NCI-H1105 (cell line): ENCODE data around the gene ANP32E.

Source experiments
- DNase-seq: peaks from one replicate; lab custom pipeline; 2025; lab: John Stamatoyannopoulos, UW

The ANP32E gene

DNA sequence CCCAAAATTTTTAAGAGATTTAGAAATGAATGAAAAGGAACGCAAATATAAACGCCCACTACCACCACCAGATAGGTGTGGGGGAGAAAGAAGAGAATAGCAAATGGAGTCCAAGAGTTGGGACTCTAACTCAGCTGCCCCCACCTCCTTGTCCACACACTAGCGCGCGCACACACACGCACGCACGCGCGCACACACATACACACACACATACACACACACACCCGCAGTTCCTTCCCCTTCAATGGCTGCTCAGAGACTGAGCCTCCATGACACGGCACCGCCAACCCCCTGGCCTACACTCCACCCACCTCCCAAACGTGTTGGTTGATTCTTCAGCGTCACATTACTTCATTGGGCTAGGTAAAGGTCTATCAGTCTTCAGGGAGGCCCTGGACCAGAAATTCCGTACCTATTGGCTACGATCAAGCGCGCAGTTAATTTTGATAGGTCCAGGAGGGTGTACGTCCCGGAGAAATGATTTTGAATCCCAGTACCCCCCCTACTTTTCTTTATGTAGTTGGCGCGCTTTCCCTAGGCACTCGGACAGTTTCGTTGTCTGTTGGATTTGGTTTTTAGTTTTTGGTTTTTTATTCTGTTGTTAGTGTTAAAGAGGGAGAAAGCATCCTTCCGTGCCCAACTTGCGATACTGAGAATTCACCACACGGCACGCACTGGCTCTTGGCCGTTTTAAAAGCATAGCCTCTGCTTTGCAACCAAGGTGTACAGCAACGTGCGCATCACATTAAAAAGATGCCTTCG is at the start of gene ANP32E:
Gene ANP32E, minus strand, starts transcription at position 261 of the 762 bp plus-strand sequence. CDS start 326 bp downstream, outside the sequence.
- peak; percentile 99 for DNase-seq

DNA sequence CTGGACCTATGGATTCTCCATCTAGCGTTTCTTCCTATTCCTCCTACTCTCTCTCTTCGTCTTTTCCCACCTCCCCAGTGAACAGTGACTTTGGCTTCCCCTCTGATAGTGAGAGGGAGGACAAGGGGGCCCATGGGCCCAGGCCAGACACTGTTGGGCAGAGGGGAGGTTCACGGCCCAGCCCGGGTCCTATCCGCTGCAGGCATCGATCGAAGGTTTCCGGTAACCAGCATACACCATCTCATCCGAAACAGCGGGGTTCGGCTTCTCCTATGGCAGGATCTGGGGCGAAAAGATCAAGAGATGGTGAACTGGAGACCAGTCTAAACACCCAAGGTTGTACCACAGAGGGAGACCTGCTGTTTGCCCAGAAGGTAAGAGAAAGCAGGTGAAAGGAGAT is 47.3 kb upstream of the ANP32E start:
- no peak for DNase-seq

DNA sequence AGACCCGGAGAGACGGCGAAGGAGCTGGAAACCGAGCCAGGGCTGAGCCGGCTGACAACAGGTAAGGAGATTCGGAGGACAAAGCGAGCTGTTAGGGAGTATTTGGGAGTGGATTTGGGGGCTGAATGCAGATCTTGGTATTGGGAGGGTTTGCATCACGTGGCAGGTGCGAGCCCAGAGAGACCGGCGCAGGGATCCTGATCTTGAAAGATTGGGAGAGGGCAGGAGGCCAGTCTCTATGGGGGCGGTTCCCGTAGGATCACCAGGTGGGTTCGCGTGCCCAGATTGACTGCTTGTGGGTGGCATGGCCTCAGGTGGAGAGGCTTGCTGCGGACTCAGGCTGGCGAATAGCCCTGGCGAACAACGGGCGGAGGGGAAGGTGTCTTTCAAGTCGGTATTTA is 46.6 kb upstream of the ANP32E start:
- peak; percentile 90 for DNase-seq

DNA sequence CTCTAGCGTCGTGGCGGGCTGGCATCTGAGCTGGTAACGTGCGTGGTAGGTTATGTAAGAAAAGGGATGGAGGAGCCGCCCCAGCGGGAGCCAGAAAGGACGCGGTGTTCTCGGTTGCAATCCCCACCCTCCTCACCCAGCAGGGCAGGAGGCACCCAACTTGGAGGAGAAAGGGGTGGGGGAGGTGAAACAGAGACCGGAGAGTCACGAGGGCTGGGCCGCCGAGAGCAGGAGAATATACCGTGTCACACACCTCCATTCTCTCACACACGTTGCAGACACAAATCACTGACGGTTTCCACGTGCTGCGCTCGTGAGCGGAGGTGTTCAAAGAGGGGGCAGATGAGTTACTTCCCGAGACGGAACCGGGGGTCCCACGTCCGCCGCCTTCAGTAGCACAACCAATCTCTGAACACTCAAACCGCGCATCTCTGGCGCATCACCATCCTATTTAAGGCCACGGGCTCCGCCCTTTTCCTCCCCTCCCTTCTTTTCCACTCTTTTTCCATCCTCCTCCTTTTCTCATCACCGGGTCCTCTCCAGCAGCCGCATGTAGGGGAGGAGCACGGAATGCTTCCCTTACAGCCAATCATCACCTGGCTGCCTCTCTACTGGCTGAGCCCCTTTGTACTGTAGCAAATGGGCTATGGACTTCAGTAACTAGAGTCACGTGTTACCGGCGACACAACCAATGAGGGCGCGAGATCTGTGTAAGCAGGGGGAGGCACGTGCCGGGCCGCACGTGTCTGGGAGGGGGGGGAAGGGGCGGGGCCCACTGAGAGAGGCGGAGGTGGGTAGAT is 46.0 kb upstream of the ANP32E start, which contains the start of gene CIART:
Gene CIART, plus strand, starts transcription at position 797 of the 800 bp plus-strand sequence. CDS start 714 bp downstream, outside the sequence.
- DNase-seq = peak; percentile 98

DNA sequence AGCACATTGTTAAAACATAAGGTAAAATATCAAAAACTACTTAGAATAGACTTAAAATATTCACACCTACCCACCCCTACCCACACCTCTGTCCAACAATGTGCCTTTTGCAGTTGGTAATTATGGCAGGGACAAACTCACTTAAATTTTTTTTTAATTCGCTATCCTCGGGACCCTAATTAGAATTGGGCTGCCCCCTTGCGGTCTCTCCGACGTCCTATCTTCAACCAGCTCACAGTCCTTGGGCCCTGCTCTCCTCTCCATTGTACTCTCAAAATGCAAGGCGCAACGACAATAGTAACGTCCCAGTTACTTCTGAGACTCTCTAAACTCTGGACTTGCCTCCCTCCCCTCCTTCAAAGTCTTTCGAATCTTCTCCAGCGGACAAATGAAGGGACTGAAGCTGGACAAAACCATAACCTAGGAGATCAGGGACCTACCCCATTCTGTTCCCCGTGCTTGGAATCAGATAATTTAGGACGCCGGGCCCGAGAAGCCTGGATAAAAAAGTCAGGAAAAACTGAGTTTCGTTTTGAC is 45.4 kb upstream of the ANP32E start:
- DNase-seq = peak; percentile 49

DNA sequence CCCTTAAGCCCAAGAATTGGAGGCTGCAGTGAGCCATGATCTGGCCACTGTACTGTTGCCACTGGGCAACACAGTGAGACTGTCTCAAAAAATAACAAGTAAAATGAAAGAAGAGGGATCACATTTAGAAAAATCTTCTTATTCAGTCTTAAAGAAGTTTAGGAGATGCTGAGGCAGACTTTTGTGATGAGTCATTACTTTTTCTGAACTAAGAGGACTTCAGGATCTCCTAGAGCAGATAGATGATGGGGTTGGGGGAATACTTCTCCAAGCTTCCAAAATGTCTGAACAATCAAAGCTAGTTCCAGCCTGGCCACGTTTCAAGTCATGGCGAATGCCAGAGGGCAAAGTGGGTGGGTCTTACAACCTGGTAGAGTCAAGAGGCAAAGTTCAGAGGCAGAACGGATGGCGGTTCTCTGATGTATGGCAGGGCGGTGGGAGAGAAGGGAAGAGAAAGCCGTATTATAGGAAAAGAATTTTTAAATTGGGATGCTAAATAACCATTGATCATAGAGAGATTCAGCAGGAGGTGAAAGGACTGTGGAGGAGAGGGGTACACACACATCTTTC is 44.3 kb upstream of the ANP32E start:
- no peak for DNase-seq

DNA sequence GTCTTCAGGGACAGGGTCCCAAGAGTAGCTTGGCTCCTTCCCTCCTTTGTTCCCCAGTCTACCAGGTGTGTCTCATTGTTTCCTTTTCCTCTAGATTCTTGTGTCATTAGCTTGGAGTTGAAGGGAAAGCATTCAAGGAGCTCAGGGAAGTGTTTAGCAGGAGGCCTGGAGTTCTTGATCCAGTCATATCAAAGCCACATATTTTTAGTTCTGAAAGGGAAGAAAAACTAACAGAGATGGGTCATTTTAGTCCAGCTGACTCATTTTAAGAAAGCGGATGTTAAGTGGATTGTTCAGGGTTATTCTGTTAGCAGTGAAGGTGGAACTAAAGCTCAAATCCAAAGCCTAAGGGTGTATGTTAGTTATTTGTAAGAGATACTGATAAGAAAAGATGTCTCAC is 37.4 kb upstream of the ANP32E start:
- no peak for DNase-seq

DNA sequence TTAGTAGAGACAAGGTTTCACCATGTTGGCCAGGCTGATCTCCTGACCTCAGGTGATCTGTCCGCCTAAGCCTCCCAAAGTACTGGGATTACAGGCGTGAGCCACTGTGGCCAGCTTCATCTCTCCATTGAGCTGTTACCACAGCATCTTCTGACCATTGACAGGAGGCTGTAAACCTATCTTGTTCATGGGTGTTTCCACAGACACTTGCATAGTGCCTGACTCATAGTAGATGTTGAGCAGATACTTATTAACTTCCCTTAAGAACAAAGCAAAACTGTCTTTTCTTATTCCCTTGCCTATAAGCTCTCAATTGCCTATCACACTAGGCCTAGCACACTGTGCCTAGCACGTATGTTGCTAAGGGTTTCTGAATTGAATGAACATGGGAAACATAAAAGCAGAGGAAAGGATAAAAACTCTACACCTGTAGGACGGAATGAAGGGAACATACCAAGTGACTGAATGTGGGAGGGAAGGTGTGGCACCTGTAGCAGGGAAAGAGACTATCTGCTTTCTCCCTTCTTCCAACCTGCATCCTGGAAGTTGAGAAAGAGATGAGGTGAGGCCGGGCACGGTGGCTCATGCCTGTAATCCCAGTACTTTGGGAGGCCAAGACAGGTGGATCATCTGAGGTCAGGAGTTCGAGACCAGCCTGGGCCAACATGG is 35.5 kb upstream of the ANP32E start:
- no peak for DNase-seq

DNA sequence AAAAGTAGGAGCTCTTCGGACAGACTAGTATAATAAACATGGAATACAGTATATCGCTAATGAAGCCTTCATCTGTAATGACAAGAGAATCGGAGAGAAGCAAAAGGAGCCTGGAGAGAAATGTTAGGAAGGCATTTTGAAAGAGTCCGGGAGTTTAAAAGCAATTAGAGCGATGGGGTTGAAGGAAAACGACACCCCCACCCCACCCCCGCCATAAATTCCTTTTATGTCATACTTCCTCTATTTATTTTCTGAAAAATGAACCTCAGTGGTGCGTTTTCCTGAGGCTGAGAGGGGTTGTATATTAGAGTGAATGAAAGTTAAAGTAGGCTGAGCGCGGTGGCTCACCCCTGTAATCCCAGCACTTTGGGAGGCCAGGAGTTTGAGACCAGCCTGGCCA is 33.5 kb upstream of the ANP32E start:
- no peak for DNase-seq

DNA sequence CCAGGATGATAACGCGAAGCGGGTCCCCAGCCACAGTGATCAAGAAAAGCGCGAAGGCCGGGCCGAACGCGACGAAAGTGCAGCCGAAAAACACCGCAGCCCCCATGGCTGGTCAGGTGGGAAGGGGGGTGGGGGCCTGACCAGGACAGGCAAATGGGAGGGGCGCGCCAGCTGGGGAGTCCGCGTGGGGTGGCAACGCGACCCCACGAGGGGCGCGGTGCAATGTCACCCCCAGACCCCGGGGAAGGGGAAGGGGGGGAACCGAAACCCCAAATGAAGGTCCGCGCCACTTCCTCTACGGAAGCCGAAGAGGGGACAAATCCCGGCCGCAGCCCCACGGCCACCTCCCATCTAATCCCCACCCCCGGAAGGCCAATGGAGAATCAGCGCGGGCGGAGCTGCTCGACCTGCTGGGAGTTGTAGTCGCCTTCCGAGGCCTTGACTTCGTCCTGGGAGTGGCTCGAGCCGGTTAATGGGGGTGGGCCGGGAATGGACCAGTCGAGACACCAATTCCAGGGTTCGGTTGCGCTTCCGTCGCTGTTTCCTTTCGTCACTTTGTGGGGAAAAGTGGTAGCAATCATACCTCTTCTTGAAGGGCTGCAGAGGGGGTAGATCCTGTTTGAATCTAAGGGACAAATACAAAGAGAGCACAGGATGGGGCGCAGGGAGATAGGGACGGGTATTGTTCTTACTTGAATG is 32.9 kb upstream of the ANP32E start, which contains the start of gene APH1A:
Gene APH1A, minus strand, starts transcription at position 312 of the 699 bp plus-strand sequence. Its CDS starts 206 bp downstream, at position 106.
- DNase-seq = peak; percentile 96

DNA sequence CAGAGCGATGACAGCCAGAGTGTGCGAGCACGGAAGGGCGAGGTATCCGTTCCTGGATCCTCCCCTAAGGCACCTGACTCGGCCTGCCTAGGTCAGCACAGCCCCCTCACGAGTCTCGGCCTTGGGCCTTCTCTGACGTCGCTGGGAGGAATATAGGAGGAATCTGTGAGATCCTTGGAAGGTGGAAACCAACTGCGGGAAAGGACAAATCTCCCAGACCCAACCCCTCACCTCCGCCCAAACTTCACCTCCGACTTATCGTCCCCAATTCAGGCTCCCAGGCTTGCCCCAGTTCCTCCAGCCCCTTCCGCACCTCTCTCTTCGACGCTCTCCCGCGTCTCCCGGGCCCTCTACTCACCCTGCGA is 32.4 kb upstream of the ANP32E start:
- DNase-seq = no peak

DNA sequence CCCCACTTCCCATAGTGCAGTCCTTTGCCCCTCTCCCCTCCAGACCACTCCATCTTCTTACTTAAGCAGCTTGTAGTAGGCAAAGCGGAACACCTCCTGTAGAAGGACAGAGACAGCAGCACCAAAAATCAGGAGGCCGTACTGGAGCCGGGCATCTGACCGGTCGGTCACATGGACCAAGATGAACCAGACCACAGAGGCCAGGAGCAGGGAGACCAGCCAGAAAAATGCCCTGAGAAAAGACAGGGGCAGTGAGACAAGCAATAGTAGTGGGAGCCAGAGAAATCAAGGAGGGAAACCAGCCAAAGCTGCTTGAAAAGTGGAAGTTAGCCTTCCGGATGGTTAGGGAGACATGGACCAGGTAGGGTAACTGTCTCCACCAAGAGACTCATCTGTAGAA is 32.0 kb upstream of the ANP32E start:
- no peak for DNase-seq

DNA sequence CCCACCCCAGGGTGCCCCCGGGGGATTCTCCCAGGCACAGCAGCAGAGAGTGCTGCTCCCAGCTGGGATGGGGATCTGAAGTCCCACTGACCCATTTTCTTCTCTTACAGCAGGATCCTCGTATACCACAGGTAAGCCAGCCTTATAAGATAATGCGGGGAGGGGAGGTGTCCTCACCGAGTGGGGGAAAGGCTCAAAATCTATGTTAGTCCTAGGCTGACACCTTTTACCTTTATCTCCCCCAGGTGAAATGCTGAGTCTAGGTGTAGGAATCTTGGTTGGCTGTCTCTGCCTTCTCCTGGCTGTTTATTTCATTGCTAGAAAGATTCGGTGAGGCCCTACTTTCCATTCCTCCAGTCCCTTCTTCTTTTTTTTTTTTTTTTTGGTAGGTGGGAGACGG is 27.6 kb upstream of the ANP32E start:
- DNase-seq = no peak

DNA sequence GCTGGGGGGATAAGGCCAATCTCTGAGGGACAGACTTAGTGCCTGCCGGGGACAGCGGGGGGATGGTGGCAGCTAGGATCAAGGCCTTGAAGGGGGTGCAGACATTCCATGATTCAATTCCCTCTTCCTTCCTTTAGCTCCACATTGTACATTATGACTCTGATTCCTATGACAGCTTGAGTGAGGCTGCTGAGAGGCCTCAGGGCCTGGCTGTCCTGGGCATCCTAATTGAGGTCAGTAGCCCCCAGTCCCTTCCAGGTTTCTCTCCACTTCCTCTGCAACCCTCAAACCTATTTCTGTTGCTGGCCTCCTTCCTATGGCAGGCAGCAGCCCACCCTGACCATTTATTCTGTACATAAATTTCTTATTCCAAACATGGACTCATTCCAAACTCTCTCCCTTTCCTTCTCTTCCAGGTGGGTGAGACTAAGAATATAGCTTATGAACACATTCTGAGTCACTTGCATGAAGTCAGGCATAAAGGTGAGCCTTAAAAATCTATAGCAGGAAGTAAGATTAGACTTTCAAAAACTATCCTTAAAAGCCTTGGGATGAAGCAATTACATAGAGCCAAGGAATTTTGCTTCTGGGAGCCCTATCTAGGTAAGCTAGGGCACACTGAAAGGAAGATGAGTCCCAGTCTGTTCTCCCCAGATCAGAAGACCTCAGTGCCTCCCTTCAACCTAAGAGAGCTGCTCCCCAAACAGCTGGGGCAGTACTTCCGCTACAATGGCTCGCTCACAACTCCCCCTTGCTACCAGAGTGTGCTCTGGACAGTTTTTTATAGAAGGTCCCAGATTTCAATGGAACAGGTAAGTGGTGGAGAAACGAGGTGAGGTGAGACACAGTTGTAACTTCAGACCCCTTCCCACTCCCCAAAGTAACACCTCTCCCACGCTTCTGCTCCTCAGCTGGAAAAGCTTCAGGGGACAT is 26.7 kb upstream of the ANP32E start:
- no peak for DNase-seq

DNA sequence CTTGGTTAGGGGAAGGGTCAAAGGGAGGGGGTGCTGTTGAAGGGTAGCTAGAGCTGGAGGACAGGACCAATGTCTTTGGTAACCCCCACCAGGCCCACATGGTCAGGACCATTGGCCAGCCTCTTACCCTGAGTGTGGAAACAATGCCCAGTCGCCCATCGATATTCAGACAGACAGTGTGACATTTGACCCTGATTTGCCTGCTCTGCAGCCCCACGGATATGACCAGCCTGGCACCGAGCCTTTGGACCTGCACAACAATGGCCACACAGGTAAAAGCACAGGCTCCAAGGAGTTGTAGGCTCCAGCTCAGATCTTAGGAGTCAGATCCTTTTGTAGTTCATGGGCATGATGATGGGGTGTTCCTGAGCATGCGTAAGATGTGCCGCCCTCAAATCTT is 25.5 kb upstream of the ANP32E start:
- DNase-seq = no peak

DNA sequence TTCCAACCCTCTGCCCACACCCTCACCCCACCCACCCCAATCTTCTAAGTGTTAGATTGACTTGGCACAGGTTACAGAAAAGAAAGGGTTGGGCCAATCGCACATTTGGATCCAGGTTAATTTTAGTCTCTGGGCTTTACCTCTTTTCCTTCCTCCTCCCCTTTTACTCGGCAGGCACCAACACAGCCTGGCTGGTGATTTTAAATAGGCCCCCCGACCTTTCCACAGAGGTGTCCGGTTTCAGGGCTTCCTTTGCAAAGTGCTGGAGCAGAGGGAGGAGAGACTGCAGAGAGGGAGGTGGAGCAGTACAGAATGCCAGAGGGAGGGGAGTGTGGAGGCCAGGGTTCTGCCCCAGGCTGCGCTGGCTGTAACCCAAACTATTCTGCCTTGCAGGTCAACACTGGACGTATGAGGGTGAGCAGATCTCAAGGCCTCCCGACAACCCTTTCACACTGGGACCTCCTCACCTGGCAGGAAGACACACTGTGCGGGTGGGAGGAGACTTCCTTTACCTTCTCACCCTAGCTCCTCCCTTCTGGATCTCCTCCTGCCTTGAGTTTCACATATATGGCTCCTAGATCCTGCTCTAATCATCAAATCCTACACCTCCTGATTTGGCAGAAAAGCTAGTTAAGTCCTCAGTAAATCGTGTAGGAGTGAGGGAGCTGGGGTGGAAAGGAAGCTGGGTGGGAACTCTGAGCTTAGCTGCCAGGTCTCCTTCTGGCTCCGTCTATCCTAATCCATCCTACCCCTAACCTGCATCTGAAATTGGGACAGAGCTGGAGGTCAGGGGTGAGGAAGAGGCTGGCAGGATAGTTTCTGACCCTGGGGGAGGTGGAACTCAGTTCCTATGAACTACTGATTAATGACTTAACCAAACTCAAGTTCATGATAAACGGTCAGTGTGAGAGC is 24.1 kb upstream of the ANP32E start:
- peak; percentile 55 for DNase-seq

DNA sequence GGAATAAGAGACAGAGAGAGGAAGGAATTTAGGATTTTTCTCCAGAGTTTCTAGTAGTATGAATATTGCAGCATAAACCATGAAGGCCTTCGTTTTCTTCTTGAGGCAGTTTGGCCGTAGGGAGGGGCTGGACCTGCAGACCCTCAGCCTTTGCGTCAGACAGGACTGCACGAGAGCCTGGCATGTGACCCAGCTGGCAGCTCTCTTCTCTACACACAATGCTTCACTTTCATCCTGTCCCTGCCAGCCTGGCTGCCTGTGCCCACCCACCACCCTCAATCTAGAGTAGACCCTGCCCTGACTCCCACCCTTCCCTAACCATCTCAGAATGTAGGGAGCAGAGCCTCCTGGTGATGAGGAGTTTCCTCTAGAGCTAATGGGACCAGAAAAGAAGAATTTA is 23.3 kb upstream of the ANP32E start:
- no peak for DNase-seq

DNA sequence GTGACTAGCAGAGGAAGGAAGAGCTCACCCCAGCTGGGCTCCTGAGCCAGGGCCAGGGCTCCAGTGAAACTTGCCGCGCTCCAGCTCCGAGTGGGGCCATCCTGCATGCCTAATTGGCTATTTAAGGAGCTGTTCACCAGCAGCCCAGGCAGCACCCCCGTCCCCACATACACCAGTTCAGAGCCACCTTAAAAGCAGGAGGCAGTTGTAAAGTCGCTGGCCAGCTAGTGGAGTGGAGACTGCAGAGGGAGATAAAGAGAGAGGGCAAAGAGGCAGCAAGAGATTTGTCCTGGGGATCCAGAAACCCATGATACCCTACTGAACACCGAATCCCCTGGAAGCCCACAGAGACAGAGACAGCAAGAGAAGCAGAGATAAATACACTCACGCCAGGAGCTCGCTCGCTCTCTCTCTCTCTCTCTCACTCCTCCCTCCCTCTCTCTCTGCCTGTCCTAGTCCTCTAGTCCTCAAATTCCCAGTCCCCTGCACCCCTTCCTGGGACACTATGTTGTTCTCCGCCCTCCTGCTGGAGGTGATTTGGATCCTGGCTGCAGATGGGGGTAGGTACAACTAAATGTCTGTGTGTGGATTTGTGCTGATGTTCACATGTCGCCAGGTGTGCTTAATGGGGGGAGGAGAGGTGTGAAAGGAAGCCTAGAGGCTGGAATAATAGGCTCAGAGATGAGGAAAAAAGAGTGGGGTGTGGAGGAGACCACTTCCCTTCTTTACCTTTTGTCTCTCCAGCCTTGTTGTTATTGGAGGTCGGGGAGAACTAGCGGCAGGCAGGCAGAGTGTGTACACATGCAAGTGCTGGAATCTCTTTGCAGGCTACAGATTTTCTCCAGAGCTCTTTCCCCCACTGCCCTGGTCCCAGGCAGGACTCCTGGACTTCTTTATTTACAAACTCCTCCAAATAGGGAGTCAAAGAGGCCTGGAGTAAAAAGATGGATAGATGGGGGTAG is 22.0 kb upstream of the ANP32E start, which contains the start of gene CA14:
Gene CA14, plus strand, starts transcription at position 151 of the 962 bp plus-strand sequence. Its CDS starts 355 bp downstream, at position 506.
- no peak for DNase-seq
